HL-60/S4 (cell line): ENCODE measurements around the gene DIPK2B.

Experiments
- in situ Hi-C: fragments of 300-500 bp; cut with MboI; formaldehyde crosslinking; loops from 2 replicates; pipeline ENCODE4 v1.14.3; 2022; ENCODE audit warnings: low sequenced_read_pairs

DIPK2B gene, protein sequence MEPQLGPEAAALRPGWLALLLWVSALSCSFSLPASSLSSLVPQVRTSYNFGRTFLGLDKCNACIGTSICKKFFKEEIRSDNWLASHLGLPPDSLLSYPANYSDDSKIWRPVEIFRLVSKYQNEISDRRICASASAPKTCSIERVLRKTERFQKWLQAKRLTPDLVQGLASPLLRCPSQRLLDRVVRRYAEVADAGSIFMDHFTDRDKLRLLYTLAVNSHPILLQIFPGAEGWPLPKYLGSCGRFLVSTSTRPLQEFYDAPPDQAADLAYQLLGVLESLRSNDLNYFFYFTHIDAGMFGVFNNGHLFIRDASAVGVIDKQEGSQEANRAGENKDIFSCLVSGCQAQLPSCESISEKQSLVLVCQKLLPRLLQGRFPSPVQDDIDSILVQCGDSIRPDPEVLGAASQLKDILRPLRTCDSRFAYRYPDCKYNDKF

DNA sequence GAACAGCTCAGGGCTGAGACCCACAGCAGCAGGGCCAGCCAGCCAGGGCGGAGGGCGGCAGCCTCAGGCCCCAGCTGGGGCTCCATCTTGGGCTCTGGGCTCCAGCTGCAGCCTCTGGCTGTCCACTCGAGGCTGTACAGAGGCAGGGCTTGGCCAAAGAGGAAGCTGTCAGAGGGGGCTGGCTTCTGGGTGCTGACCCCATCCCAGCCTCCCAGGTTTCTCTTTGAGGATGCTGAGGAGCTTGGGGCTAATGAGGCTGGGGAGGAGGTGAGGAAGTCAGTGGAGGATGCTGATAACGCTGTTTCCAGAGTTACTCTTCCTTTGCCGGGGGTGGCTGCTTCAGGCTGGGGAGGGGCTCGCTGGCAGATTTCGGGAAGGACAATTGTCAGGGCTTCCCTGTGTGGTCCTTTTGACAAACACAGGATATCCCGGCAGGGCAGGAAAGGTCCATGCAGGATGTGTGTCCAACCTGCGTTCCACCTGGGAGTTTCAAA, at the start of gene DIPK2B:
Gene DIPK2B (minus strand): TSS at position 136 of the 494 bp plus-strand sequence. CDS start 50 bp downstream, at position 86.
- in situ Hi-C loops = no loop called here

DNA sequence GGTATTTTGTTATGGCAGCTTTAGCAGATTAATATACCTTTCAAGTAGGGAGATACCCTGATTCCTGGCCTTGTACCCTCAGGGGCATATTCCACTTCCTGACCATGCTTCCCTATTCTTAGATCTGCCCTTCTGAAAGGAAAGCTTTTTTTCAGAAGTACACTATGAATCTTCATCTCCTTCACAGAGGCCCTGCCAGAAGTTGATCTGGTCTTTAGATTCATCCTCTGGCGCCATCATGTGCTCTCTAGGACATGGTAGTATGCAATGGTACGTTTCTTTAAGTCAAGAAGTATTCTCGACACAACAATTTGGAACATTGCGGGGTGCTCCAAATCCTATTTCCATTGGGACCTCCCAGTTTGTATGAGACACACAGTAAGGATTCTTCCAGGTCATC, 39.6 kb upstream of the DIPK2B start:
- in situ Hi-C loops = no loop called here

DNA sequence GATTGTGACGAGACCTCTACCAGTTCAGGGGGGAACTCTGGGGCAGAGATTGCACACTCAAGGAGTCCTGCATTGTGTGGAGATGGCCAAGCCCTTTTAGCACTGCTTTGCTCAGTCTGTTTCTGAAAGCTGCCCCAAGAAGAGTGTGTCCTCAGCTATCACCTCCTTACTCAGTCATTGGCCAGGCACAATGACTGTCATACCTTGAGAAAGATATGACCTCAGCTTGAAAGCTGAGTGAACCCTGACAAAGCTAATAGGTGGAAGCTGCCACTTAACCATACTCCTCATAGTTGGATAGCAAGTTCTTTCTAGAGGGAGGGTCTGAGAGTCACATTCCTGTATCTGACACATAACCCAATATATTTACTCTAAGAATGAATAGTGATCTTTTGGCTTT, 37.8 kb upstream of the DIPK2B start:
- in situ Hi-C loops = no loop called here

DNA sequence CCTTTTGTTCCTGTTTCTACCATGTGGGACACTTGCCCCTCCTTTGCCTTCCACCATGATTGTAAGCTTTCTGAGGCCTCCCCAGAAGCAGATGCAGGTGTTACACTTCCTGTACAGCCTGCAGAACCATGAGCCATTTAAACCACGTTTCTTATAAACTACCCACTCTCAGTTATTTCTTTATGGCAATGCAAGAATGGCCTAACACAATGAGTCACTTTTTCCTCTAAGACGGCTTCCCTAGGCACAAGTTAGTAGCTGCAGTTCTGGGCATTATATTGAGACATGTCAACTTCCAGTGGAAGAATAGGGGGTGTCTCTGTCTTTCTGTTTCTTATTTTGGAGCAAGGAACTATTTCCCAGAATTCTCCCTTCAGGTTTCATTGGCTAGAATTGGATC, 32.9 kb upstream of the DIPK2B start:
- in situ Hi-C loops = no loop called here

DNA sequence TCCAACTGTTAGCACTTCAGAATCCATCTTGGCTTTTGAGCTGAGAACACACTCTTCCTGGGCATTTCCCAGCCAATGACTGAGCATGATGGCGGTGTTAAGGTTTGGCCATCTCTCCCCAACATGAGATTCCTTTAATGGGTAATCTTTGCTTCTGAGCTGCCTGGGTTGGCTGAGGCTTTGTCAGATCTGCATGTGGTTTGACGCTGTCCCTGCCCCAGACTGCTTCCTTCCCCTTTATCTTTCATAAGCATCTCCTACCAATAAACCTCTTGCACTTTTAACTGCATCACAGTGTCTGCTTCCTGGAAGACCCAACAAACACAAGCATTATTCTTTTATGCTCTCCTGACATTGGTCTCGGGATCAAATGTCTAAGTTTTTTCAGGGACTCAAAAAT, 31.5 kb upstream of the DIPK2B start:
- in situ Hi-C loops = no loop called here

DNA sequence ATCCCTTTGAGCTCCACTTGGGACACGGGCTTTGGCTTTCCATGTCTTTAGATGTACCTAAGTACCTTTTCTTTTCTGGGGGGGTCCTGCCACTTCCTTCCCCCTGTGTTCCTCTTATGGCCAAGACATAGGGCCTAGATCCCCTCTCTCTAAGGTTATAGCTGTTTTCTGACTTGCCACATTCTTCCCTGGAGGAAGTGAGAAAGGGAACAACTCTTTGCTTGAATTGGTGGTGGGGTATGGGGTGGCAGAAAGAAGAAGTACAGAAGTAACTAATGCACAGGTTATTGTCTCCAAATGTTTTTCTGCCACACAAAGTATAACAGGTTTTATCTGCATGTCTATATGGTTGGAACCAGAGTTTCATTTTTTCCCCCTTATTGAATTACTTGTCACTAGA, 29.7 kb upstream of the DIPK2B start:
- in situ Hi-C loops = no loop called here

DNA sequence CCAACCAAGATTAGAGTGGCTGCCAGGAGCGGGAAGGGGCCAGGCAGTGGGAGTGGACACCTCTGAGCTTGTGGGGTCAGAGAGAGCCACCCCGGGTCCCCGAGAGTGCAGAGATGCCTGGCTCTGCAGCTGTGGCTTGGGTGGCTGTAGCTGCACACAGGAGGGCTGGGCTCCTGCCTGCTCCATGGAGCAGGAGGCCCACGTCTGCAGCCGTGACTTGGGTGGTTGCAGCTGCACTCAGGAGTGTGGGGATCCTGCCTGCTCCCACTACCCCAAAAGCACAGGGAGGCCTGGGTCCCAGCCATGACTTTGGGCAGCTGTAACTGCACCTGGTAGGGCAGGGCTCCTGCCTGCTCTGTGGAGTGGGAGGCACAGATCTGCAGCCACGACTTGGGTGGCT, 28.7 kb upstream of the DIPK2B start:
- in situ Hi-C loops = no loop called here

DNA sequence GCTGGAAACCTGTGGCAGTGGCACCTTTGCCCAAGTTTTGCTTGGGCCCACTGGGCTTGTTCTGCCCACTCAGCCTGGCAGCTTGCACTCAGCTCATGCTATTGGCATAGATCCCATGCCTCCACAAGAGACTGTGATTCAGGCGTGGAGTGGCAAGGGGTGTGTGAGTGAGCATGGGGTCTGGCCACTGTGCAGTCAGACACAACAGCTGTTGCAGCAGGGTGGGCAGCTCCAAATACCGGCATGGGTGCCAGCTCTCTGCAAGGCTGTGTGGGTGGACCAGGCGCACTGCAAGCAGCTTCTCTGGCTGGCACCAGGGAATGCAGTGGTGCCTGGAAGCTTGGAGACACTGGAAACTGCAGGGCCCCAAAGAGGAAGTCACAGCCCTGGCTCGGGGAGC, 27.4 kb upstream of the DIPK2B start:
- in situ Hi-C loops = no loop called here

DNA sequence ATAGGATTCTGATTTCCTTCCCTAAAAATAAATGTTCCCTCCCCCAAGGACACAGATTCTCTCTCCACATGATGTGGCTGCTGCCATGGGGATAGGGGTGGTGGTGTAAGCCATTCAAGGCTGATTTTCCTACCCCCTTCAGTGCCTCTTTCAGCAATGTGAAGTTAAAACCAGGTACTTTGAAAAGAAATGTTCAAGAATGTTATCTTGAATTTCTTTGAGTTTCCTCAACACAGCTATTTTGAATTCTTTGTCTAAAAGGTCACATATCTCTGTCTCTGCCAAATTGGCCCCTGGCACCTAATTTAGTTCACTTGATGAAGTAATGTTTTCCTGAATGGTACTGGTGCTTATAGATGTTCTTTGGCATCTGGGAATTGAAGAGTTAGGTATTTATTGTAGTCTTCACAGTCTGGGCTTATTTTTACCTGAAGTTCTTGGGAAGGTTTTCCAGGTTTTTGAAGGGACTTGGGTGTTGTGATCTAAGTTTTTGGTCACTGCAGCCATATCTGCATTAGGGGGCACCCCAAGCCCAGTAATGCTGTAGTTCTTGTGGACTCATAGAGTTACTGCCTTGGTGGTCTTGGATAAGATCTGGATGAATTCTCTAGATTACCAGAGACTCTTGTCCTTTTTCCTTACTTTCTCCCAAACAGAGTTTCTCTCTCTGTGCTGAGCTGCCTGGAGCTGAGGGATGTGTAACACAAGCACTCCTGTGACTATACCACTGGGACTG, 7.6 kb upstream of the DIPK2B start:
- in situ Hi-C loops = no loop called here

DNA sequence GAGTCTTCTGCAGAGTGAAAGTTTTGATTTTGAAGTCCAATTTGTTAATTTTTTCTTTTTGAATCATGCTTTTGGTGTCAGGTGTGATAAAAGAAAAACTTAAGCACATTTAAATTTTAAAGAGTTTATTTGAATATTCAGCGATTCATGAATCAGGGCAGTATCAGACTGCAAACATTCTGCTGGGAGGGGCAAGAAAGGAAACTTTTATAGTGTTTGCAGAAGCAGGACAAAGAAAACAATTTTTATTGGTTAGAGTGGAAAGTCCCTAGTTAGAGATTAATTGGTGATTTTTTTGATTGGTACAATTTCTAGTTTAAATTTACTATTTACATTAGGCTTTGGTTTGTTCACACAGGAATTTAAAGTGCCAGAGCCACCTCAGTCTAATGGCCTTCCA, 1.5 kb upstream of the DIPK2B start:
- in situ Hi-C loops = no loop called here

DNA sequence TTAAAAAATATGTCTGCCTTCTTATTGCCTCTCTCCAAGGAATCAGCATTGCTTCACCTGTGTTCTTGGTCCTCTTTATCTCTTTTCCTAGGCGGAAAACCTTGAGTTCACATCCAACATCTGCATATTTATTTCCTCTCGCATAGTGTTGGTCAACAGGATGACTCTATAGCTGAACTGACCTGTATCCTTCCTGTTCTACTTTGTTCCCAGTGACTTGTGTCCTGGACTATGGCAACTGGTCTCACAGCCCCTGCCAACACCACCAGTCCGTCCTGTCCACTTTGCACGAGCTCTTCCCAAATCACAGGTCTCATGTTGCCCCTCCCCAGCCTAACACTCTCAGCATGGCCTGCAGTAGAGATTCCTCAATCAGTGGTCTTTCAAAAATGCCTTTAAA, 2.0 kb downstream of the DIPK2B start:
- in situ Hi-C loops = no loop called here

DNA sequence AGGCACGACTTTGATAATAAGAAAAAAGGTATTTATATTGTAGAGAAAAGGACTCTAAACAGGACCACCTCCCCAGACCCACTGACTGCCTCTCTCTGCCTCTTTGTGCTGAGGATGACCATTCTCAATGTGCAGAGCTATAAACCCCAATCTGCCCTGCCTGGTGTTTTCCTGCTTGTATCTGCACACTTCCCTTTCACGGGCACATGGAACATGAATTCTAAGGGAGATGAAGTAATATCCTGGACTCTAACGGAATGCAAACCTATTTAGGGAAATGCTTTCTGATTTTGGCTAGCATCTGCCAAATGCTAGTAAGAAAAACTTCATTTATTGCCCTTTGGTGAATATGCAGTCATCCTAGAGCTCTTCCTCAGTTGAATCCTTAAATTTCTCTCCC, 2.4 kb downstream of the DIPK2B start:
- in situ Hi-C loops = no loop called here

DNA sequence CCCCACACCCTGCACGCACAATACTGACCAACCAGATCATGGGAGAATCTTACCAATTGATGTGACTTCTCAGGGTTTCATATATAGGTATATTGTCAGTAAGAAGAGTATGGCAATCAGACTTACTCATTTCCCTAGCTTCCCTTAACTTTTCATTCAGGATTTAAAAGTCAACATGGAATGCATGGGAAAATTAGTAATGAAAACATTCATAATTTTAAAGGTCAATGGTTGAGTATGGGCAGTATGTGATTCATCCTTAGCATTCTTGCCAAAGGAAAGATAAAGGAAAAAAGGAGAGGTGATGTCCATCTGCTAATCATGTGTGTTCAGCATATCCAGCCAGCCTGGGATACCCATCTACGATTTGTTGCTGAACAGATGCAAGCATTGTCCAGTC, 4.0 kb downstream of the DIPK2B start:
- in situ Hi-C loops = no loop called here

DNA sequence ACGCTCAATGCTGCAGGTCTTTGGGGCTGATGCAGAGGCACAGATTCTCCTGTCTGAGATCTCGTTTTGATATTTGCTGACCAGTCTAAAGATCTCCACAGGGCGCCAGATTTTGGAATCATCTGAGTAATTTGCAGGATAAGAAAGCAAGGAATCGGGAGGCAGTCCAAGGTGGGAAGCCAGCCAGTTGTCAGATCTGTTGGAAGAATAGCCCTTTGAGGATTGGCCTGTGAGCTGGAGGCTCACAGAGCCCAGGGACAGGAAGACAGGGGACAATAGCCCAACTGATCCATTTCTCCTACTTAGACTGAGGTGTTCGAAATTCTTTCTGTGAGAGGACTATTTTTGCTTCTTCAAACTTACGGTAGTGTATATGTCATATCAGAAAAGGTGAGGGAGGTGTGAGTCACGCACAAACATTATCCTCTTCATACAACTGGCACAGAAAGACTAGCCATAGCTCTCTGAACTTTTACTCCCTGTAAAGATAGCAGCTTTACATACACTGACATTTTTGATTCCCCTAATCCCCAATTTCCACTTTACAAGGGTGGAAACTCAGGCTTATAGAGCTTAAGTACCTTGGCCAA, 8.8 kb downstream of the DIPK2B start:
- in situ Hi-C loops = no loop called here

DNA sequence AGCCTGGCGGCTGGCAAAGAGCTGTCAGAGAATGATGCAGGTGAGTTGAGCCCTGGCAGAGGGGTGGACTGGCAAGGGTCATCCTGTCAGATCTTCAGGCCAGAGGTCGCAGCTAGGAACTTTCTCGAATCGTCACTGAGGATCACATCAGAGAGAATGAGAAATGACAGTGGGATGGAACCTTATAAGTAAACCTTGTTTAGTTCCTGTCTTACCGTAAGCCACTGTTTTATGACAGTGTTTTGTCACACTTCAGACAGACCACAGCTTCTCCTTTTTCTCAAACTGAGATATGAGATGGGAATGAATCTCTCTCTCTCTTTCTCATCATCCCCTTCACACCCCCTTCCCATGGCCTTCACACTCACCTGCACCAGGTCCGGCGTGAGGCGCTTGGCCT, 9.3 kb downstream of the DIPK2B start:
- in situ Hi-C loops = no loop called here

DNA sequence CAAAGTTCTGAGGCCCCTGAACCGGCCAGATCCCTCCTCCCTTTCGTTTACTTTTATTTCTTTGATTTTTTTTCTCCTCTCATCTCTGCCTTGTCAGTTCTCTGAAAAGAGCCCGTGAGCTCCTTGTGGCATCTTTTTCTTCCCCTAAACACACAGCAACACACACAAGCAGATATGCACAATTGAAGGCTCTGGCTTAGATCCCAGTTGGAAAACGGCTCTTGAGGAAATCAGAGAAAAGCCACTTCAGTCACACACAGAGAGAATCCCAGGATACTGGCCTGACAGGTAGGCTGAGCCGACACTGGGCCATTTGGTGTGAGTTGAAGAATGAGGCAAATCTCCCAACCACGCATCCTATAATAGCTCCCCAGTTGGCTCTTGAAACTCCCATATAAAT, 12.9 kb downstream of the DIPK2B start:
- in situ Hi-C loops = no loop called here

DNA sequence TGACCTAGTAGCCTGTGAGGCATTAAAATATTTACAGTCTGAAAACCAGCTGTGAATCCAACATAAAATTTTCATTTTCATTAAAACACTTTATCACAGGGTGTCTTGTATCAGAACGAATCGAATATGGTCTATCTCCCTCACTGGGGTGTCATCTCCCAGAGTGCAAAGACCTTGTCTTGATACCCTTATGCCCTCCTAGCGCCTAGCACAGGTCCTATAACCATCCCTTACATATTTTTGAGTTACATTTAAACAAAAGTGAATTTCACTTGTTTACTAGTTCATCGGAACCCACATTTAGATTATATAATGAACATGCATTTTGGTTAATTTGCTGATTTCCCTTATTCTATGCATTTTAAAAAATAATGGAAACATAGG, 14.0 kb downstream of the DIPK2B start:
- in situ Hi-C loops = no loop called here

DNA sequence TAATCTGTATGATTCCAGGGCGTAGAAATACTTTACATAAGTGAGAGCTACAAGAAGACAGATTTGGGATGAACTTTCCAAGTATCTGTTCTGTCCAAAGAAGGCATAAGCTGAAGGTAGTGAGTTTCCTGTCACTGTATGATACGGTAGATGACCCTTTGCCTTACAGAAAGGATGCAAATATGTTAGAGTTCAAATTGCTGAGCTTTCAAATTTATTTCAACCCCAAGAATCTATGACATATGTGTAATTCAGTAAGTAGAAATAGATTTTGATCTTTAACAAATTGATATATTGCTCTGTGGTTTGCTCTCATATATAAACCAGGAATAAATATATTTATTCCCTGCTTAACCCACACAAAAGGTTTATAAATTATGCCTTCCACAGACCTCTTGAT, 16.5 kb downstream of the DIPK2B start:
- in situ Hi-C loops = no loop called here

DNA sequence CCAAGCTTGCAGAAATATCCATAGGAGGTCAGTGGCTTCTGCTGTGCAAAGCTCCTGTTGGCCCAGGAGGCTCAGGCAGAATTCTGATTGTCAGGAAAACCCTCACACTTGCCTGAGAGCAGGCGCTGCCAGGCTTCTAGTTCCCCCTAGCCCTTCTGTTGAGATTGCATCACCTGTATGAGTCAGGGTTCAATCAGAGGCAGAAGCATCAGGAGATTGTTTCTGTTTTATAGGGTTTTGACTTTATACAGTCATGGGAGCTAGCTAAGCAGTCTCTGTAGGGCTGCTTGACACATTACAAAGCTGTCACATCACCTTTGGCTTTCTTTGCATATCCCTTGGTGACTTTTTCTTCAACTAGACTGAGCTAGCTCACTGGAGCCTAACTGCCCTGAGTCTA, 27.8 kb downstream of the DIPK2B start:
- in situ Hi-C loops = no loop called here

DNA sequence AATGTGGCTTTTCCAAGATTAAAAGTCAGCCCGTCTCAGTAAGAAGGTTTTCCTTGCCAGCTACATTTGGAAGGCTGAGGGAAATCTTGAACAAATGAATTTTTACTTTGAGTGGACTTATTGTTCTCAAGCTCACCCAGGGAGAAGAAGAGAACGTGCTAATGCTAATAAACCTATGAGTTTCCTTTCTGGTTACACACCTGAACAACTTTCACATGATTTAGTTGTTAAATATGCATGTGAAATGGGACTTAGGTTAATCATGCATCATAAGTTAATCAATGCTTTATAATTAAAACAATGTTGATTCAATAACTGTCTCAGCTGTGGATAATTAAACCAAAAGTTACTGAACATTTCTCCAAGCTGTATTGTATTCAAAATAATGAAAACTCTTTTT, 33.9 kb downstream of the DIPK2B start:
- in situ Hi-C loops = no loop called here

DNA sequence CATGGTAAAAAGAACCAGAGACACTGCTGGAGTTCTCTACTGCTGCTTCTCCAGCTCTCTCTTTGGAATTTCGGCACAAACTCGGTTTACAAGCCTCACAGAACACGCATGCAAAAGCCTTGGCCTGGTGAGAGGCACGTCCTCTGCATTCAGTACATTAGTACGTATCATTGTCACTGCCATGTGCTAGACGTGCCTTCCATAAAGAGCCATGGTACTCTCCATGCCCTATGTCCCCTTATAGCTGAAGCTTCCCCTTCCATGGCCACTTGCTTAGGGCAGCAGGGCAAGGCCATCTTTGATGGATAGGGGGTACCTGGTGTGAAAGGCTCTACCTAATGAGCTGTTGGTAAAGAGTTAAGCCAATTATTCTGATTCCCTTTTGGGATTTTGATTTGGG, 35.0 kb downstream of the DIPK2B start:
- in situ Hi-C loops = no loop called here

DNA sequence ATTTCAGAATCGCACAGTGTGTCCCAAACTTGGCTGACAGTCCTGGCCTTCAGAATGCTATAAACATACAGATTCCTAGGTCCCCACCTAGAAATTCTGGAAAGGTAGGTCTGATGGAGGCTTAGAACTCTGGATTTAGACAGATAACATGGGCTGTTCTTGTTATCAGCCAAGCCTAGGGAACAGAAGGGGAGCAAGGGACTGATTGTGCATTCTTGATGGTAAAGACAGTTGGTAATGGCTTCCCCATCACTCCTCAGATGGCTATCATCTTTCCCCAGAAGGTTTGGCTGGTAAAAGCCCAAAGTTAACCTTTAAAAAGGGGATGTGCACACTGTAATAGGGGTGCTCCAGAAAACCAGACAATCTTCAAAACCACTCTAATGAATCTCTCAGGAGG, 35.7 kb downstream of the DIPK2B start:
- in situ Hi-C loops = no loop called here
